Fibroblast of lung (primary cell): Measurements from ENCODE around the gene MED14.

Source experiments
- EZH2 ChIP-seq: IDR thresholded peaks from 2 replicates; pipeline ENCODE4 v1.5.1; 2012; ENCODE audit warnings: low read length, control low read depth, mild to moderate bottlenecking; ENCODE audit errors: missing control alignments
- TF ChIP-seq, protein P1 (sequence below), 2 donors: IDR thresholded peaks in 1 of 2; conservative IDR thresholded peaks in 1 of 2; 1 replicate in 1 of 2; 2 replicates in 1 of 2; pipeline ENCODE4 v1.5.1; 2011 to 2012; ENCODE audit warnings: low read length in 2 of 2, control low read depth in 1 of 2, inconsistent platforms in 1 of 2, low read depth in 1 of 2, mild to moderate bottlenecking in 1 of 2

DNA sequence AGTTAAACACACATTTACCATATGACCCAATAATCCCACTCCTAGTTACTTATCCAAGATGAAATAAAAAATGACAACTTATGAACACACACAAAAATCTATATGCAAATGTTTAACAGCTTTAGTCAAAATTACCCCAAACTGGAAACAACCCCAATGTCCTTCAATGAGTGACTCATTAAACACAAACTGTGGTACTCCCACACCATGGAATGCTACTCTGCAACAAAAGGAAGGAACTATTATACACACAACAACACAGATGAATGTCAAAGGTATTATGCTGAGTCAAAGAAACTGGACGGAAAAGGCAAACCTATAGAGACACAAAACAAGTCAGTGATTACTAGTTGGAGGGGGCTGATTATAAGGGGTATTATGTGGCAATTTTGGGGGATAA is 40.5 kb downstream of the MED14 start:
- TF ChIP-seq, protein P1, sequence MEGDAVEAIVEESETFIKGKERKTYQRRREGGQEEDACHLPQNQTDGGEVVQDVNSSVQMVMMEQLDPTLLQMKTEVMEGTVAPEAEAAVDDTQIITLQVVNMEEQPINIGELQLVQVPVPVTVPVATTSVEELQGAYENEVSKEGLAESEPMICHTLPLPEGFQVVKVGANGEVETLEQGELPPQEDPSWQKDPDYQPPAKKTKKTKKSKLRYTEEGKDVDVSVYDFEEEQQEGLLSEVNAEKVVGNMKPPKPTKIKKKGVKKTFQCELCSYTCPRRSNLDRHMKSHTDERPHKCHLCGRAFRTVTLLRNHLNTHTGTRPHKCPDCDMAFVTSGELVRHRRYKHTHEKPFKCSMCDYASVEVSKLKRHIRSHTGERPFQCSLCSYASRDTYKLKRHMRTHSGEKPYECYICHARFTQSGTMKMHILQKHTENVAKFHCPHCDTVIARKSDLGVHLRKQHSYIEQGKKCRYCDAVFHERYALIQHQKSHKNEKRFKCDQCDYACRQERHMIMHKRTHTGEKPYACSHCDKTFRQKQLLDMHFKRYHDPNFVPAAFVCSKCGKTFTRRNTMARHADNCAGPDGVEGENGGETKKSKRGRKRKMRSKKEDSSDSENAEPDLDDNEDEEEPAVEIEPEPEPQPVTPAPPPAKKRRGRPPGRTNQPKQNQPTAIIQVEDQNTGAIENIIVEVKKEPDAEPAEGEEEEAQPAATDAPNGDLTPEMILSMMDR (conservative IDR thresholded peaks at IDR 0.05 in 1 of 2, IDR thresholded peaks at IDR 0.05 in 1 of 2; ENCODE audit: low read depth in 1 of 2, low read length in 2 of 2), result no peak
- TF ChIP-seq EZH2, result no peak
